NCI-H1417 (cell line): ENCODE measurements around the gene TERB2.
"Not testable (repeated sequence)": the region's sequence is repeated elsewhere in the genome, so short reads cannot be mapped to it uniquely, and the experiment has no call there.

Source experiments
- DNase-seq, 3 experiments: peaks; one replicate each; lab custom pipeline; 2025; lab: John Stamatoyannopoulos, UW

Gene TERB2

DNA sequence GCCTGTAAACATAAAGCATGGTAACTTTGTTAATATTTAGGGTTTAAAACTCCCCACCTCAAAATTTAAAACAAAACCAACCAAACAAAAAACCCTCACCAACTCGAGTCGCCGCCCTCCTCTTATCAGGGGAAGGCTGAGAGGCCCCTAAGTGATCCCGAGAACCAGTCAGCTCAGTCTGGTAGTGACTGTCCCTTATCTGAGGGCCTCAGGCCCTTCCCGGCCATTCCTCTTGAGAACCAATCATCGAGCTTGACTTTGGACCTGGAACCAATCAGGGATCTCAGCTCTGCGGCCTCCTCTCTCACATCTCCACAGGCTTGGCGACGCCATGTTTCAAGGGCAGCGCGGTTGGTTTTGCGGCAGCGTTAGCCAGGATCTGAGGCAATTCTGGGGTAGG is at the start of gene TERB2:
TSS of gene TERB2 (plus strand) at position 300 of the 400 bp plus-strand sequence. CDS start at position 332, 32 bp downstream.
- no peak for DNase-seq

GRCh38 chr15:44909423-44909822 is 47.1 kb upstream of the TERB2 start:
- DNase-seq = no peak

DNA sequence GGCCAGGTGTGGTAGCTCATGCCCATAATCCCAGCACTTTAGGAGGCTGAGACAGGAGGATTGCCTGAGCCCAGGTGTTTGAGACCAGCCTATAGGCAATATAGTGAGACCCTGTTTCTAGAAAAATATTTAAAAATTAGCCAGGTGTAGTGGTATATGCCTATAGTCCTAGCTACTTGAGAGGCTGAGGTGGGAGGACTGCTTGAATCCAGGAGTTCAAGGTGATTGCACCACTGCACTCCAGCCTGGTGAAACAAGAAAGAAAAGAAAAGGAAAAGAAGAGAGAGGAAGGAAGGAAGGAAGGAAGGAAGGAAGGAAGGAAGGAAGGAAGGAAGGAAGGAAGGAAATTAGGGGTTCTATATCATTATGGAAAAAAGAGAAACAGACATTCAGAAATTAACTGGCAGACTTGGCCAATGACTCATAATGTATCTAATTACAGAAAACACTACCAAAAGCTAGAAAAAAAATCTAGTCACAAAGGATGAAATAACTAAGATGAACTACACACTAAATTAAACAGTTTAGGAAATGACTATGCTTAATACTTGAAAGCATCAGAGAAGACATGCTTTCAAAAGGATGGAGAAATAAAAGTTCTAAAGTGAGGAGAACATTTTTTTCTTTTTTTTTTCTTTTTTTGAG is 45.4 kb upstream of the TERB2 start:
- DNase-seq = no peak

DNA sequence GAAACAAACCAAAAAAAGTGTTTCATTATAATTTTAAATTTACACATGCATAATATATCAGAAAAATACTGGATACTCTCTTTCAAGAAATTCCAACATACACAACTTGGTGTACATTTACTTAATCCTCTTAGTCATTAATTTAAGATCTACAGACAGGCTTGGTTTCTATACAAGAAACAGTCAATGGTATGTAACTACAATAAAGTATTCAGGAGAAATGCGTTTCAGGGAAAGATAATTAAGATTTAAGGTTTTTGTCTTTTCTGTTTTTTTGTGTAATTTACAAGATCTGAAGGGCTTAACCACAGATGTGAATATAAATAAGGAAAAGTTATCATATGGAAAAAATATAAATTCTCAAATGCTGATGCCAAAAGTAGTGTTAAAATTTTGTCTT is 44.3 kb upstream of the TERB2 start:
- DNase-seq = not testable (repeated sequence)

- DNase-seq = not testable (repeated sequence)
These were observed 43.5 kb upstream of the TERB2 start for GRCh38 chr15:44912974-44913448.

- no peak for DNase-seq
These were observed 38.4 kb upstream of the TERB2 start for GRCh38 chr15:44918136-44918535.

- not testable (repeated sequence) for DNase-seq
These were observed 27.8 kb upstream of the TERB2 start for GRCh38 chr15:44928658-44929057.

- not testable (repeated sequence) for DNase-seq
These were observed 26.2 kb upstream of the TERB2 start for GRCh38 chr15:44930283-44930682.

- not testable (repeated sequence) for DNase-seq
These were observed 1.8 kb downstream of the TERB2 start for GRCh38 chr15:44958302-44958701.

GRCh38 chr15:44968475-44968874 is 12.0 kb downstream of the TERB2 start:
- DNase-seq = no peak

- peak in 2 of 3 experiments; percentile 1 to 72 for DNase-seq
These were observed 14.5 kb downstream of the TERB2 start for GRCh38 chr15:44971036-44971435.

- DNase-seq = peak in 1 of 3 experiments; percentile 56
These were observed 19.7 kb downstream of the TERB2 start for GRCh38 chr15:44976183-44976582.

DNA sequence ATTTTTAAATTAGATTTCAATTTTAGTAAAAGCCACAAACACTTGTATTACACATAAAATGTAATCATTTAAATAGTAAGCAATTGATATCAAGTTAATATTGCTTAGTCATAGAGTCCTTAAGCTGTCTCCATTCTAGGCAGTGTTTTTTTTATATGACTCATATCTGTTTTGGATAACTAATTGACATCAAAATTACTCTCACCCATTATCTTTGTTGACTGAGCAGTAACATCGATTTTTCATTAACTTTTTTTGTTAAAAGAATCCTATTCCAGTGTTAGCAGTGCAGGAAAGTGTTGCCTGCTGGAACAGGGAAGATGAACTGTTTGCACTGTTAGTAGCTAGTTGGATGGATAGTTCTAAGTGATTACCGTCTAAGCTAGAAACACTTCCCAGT is 21.3 kb downstream of the TERB2 start:
- peak in 1 of 3 experiments; percentile 42 for DNase-seq

- DNase-seq = not testable (repeated sequence)
These were observed 23.3 kb downstream of the TERB2 start for GRCh38 chr15:44979617-44980339.

GRCh38 chr15:44984144-44984543 is 27.7 kb downstream of the TERB2 start:
- not testable (repeated sequence) for DNase-seq

DNA sequence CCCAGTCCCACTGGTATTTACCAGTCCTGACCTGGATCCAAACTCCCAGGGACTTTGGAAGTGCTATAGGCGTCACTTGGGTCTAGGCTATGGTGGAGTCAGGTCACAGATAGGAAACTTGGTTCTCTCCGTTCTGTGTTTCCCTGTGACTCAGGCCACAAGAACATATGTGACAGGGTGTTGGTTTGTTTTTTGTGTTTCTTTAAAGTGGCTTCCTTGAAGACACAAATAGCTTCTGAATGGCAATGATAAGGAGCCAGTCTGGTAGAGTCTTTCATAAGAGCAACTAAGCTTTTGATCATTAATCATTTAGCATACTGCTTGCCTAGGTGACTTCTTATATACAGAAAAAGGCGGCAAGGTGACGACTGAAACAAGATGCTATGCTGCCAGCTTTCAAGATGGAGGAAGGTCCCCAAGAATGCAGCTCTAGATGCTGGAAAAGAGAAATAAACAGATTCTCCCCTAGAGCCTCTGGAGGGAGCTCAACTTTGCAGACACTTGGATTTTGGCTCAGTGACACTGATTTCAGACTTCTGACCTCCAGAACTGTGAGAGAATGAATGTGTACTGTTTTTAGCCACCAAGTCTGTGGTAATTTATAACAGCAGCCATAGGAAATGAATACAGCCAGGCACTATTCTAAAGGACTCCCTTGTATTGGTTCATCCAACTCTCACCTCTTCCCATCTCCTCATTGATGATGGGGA is 30.0 kb downstream of the TERB2 start:
- DNase-seq = not testable (repeated sequence)

GRCh38 chr15:44987711-44988110 is 31.2 kb downstream of the TERB2 start:
- not testable (repeated sequence) for DNase-seq

GRCh38 chr15:44988184-44988869 is 31.8 kb downstream of the TERB2 start:
- DNase-seq = not testable (repeated sequence)

GRCh38 chr15:44988870-44989219 is 32.4 kb downstream of the TERB2 start:
- not testable (repeated sequence) for DNase-seq

DNA sequence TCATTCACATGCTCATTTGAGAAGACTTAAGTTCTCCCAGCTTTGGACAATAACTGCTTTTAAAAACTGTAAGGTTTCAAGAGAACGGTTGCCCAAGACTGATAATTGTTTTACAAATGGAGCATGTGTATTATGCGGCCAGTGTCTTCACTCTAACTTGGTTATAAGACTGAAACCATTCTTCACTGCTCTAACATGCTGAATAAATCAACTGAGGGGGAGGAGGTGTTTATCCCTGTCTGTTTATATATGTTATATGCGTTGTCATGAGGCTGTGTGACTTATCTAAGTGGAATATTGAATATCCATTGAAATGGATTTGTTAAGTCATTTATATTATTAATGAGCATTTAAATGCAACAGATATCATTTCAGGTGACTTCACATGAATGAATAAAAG is 41.1 kb downstream of the TERB2 start:
- DNase-seq = not testable (repeated sequence)

GRCh38 chr15:44999105-44999504 is 42.6 kb downstream of the TERB2 start:
- DNase-seq = no peak

DNA sequence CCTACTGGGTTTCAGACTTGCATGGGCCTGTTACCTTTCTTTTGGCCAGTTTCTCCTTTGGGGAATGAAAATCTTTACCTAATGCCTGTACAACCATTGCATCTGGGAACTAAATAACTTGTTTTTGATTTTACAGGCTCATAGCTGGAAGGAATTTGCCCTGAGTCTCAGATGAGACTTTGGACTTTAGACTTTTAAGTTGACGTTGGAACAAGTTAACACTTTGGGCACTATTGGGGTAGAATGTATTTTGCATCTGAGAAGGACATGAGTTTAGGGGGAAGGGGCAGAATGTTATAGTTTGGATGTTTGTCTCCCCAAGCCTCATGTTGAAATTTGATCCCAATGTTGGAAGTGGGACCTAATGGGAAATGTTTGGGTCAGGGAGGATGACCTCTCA is 44.7 kb downstream of the TERB2 start:
- DNase-seq = not testable (repeated sequence)
